RWPE2 (cell line): ENCODE measurements around the gene PAPPA2.

ENCODE experiments used
- ATAC-seq: fragments of 200-7000 bp; cut with Tn5 transposase; 3 replicates; pipeline ENCODE4 v1.9.1; 2021; ENCODE audit warnings: low read depth
- DNase-seq: peaks from one replicate; pipeline ENCODE4 v3.0.0-alpha.2; 2020; ENCODE audit warnings: low spot score
- H3K27ac ChIP-seq: fragments of 450-650 bp; 2 replicates; pipeline ENCODE4 v1.5.1; 2017; ENCODE audit warnings: mild to moderate bottlenecking; ENCODE audit not compliant: poor library complexity, severe bottlenecking
- H3K27me3 ChIP-seq: fragments of 250-450 bp; sonication (Bioruptor Pico); 2 replicates; pipeline ENCODE4 v1.5.1; 2021; ENCODE audit warnings: mild to moderate bottlenecking, moderate library complexity; ENCODE audit not compliant: insufficient read depth, poor library complexity, severe bottlenecking
- H3K36me3 ChIP-seq: fragments of 250-450 bp; sonication (Bioruptor Pico); 2 replicates; pipeline ENCODE4 v1.5.1; 2020; ENCODE audit warnings: low read depth, mild to moderate bottlenecking, moderate library complexity
- H3K4me1 ChIP-seq: fragments of 250-450 bp; sonication (Bioruptor Pico); 2 replicates; pipeline ENCODE4 v1.5.1; 2021; ENCODE audit warnings: mild to moderate bottlenecking, moderate library complexity; ENCODE audit not compliant: insufficient read depth, poor library complexity, severe bottlenecking
- H3K4me3 ChIP-seq: fragments of 250-450 bp; sonication (Bioruptor Pico); 2 replicates; pipeline ENCODE4 v1.5.1; 2021; ENCODE audit warnings: mild to moderate bottlenecking, moderate library complexity; ENCODE audit not compliant: severe bottlenecking
- H3K9me3 ChIP-seq: fragments of 250-450 bp; sonication (Bioruptor Pico); 2 replicates; pipeline ENCODE4 v1.5.1; 2021; ENCODE audit warnings: mild to moderate bottlenecking, moderate library complexity; ENCODE audit not compliant: severe bottlenecking
- CTCF ChIP-seq: fragments of 450-650 bp; IDR thresholded peaks from one replicate; pipeline ENCODE4 v1.5.1; 2017; ENCODE audit warnings: mild to moderate bottlenecking, moderate library complexity; ENCODE audit not compliant: poor library complexity, severe bottlenecking

Gene PAPPA2

DNA sequence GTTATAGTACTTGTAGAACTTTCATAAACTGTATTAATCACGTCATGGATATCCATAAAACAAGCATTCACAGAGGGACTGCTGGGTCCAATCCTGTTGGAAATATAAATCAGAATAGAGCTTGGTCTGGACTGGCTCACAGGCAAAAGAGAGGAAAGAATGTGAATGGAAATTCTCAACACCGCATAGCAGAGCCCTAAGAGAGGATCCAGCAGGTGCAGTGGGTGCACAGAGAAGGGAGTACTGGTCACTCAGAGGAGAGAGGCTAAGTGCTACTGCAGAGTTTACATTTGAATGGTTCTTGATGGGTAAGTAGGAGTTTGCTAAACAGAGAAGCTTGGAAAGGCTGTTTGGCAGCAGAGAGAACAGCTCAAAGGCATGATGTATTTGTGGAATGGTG, 231.7 kb downstream of the PAPPA2 start:
- no peak for ATAC-seq
- H3K4me3 ChIP-seq: no peak overlapping the region
- no peak for DNase-seq

DNA sequence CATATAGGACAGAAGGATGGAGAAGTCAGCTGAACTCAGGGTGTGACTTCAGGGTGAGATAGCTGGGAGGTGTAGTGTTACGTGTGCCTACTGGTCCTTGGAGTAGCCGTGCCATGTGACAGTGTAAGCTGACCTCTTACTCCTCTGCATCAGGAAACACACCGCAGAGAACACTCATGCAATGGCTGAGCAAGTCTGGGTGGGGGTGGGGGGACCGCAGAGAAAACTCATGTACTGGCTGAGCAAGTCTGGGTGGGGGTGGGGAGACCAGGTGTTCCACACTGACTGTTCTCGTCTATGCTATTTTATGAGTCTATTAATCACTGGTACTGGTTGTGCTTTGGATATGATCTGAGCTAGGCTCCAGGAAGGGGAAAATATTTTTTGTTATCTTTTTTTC, 233.1 kb downstream of the PAPPA2 start:
- peak; percentile 65 for DNase-seq
- TF ChIP-seq CTCF: no peak
- H3K36me3 ChIP-seq: no peaks in the 10 kb centered on the region
- ATAC-seq: peak; percentile 94
- H3K27me3 ChIP-seq: no peaks in the 10 kb centered on the region
- no peak overlapping the region for H3K27ac ChIP-seq
- H3K4me3 ChIP-seq: no peak overlapping the region
- peaks cover 4% of the 10 kb centered on the region for H3K4me1 ChIP-seq
- no peaks in the 10 kb centered on the region for H3K9me3 ChIP-seq

More for the DNA sequence above, 231.7 kb downstream of the PAPPA2 start:
- Histone ChIP-seq H3K27me3 (no peaks in the 10 kb centered on the region), H3K4me1 (peaks cover 4% of the 10 kb centered on the region), H3K9me3 (no peaks in the 10 kb centered on the region), H3K36me3 (no peaks in the 10 kb centered on the region), H3K27ac (no peak overlapping the region)
- TF ChIP-seq CTCF: no peak

- Histone ChIP-seq H3K4me1 (peaks cover 4% of the 10 kb centered on the region), H3K4me3 (no peak overlapping the region), H3K27me3 (no peaks in the 10 kb centered on the region), H3K36me3 (no peaks in the 10 kb centered on the region), H3K9me3 (no peaks in the 10 kb centered on the region), H3K27ac (no peak overlapping the region)
- ATAC-seq: no peak
- no peak for DNase-seq
- no peak for TF ChIP-seq CTCF
Observed at GRCh38 chr1:176696689-176697088, 233.7 kb downstream of the PAPPA2 start.

DNA sequence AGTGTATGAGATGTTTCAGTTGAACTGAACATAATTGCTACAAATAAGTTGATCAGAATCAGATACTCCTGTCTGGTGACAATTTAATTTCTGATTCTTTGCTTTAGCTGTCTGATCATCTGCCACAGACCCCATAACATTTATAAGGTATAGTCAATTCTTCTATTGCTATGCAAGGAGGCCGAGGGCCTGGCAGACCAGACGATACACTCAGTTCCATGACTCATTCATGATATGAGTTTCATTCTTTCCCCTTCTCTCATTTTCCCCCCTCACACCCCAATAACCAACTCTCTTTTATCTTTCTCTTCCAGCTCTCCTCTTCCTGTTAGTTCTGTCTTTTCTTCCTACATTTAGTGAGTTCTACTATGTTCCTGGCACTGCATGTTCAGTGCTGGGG, 236.8 kb downstream of the PAPPA2 start:
- H3K4me1 ChIP-seq: peaks cover 4% of the 10 kb centered on the region
- no peak for DNase-seq
- no peak overlapping the region for H3K4me3 ChIP-seq
- no peak for TF ChIP-seq CTCF
- H3K36me3 ChIP-seq: no peaks in the 10 kb centered on the region
- H3K27ac ChIP-seq: no peak overlapping the region
- ATAC-seq: no peak
- H3K9me3 ChIP-seq: no peaks in the 10 kb centered on the region
- H3K27me3 ChIP-seq: no peaks in the 10 kb centered on the region

DNA sequence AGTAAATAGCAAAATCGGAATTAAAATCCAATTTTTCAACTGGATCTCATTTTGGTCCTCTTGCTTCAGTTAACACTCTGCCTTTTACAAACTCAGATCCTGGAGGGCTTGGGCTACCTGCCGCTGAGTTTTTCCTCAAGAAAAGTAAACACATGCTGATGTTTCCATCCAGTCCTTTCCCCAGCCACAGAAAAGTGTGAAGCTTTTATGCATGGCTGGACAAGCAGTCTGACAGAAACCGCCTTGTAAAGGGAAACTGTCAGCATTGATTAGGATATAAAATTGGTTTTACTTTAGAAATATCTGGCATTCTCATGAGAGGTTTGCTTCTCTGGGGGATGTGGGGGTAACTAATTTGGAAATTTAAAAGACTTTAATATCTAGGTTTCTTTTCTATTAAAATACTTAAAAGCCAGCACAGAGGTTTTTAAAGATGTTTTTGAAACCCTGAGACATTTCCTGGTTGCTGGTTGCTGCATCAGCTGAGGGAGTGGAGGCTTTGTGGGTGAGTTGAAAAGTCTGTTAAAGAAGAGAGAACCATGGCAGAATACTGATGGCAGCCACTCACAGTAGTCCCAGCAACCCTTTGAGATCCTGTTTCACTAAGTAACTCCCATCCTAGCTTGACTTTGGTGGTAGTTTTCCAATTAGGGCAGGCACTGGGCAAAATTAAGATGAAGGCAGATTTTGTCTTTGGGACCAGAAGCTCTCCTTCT, 238.3 kb downstream of the PAPPA2 start:
- TF ChIP-seq CTCF: no peak
- Histone ChIP-seq H3K4me1 (peaks cover 4% of the 10 kb centered on the region), H3K36me3 (no peaks in the 10 kb centered on the region), H3K27ac (no peak overlapping the region), H3K9me3 (no peaks in the 10 kb centered on the region), H3K4me3 (no peak overlapping the region), H3K27me3 (no peaks in the 10 kb centered on the region)
- ATAC-seq (no peak), DNase-seq (no peak)
